Sigmoid colon (tissue), 4 donors: Measurements from ENCODE around the gene DGCR6L.
"Not testable (repeated sequence)": the region's sequence is repeated elsewhere in the genome, so short reads cannot be mapped to it uniquely, and the experiment has no call there.

ENCODE experiments used
- EP300 ChIP-seq, 4 donors: sonication (generic); formaldehyde crosslinking; IDR thresholded peaks; one replicate each; pipeline ENCODE4 v1.6.1; 2017; ENCODE audit warnings: antibody characterized with exemption in 4 of 4
- POLR2A ChIP-seq, 2 donors: fragments of 450-650 bp; IDR thresholded peaks; one replicate each; pipeline ENCODE4 v1.6.1; 2016; ENCODE audit warnings: antibody characterized with exemption in 2 of 2, mild to moderate bottlenecking in 2 of 2, moderate library complexity in 2 of 2
- POLR2AphosphoS5 ChIP-seq, 4 donors: sonication (generic); formaldehyde crosslinking; IDR thresholded peaks; one replicate each; pipeline ENCODE4 v1.6.1; 2017; ENCODE audit warnings: antibody characterized with exemption in 4 of 4
- TF ChIP-seq, protein P1 (sequence below), 4 experiments: fragments of 450-650 bp in 3 of 4; fragments of 200-600 bp in 1 of 4; IDR thresholded peaks; one replicate each; pipeline ENCODE4 v1.5.1; 2016 to 2019; ENCODE audit warnings: antibody characterized with exemption in 4 of 4, mild to moderate bottlenecking in 3 of 4, moderate library complexity in 2 of 4

DNA sequence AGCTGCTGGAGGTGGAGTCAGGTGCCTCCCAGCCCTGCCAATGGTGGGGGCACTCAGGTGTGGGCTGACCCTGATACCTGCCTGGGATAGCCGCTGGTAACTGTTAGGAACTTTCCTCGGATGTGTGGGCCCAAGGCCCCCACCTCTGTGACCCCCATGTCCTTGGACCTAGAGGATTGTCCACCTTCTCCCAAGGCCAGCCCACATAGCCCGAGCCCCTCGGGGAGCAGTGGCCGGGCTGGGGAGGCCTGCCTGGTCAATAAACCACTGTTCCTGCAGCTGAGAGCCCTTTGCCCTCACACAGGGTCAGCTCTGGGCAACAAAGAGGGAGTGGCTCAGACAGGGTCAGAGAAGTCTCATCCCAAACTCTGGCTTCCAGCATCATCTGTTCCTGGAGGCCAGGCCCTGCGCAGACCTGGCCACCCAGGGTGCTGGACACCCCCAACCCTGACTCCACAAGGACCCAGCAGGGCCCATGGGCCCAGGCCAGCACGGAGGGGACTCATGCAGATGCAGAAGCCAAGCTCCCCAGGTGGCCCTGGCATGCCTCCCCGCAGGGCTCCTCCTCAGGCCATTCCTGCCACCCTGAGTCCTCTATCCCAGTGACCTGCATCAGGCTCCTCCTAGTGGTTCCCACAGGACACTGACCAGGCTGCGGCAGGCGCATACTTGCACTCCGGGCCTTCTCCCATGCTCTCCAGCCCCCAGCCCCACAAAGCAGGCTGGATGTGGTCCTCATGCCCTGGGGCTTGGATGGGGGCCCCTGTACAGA is 6.4 kb downstream of the DGCR6L start:
- TF ChIP-seq, protein P1, sequence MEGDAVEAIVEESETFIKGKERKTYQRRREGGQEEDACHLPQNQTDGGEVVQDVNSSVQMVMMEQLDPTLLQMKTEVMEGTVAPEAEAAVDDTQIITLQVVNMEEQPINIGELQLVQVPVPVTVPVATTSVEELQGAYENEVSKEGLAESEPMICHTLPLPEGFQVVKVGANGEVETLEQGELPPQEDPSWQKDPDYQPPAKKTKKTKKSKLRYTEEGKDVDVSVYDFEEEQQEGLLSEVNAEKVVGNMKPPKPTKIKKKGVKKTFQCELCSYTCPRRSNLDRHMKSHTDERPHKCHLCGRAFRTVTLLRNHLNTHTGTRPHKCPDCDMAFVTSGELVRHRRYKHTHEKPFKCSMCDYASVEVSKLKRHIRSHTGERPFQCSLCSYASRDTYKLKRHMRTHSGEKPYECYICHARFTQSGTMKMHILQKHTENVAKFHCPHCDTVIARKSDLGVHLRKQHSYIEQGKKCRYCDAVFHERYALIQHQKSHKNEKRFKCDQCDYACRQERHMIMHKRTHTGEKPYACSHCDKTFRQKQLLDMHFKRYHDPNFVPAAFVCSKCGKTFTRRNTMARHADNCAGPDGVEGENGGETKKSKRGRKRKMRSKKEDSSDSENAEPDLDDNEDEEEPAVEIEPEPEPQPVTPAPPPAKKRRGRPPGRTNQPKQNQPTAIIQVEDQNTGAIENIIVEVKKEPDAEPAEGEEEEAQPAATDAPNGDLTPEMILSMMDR (IDR thresholded peaks at IDR 0.05), result not testable (repeated sequence)
- not testable (repeated sequence) for TF ChIP-seq POLR2AphosphoS5, POLR2A, EP300 (IDR thresholded peaks at IDR 0.05)
